Liver (tissue), 3 donors: ENCODE data around the gene EFNB1.

ENCODE experiments used
- JUND ChIP-seq, 2 donors: IDR thresholded peaks; 2 replicates each; pipeline ENCODE4 v1.6.1; 2016; ENCODE audit warnings: antibody characterized with exemption in 2 of 2
- TAF1 ChIP-seq: conservative IDR thresholded peaks from 2 replicates; pipeline ENCODE4 v1.6.1; 2016; ENCODE audit warnings: antibody characterized with exemption, mild to moderate bottlenecking
- TF ChIP-seq, protein P1 (sequence below): fragments of 150-350 bp; IDR thresholded peaks from 2 replicates; pipeline ENCODE4 v1.5.1; 2017; ENCODE audit warnings: improper control_type of control experiment, low read depth, low read length; ENCODE audit not compliant: missing input control
- TF ChIP-seq, protein P2 (sequence below): IDR thresholded peaks from 2 replicates; pipeline ENCODE4 v1.6.1; 2016; ENCODE audit warnings: antibody characterized with exemption
- donor health status: healthy.
- donor health status: healthy.

DNA sequence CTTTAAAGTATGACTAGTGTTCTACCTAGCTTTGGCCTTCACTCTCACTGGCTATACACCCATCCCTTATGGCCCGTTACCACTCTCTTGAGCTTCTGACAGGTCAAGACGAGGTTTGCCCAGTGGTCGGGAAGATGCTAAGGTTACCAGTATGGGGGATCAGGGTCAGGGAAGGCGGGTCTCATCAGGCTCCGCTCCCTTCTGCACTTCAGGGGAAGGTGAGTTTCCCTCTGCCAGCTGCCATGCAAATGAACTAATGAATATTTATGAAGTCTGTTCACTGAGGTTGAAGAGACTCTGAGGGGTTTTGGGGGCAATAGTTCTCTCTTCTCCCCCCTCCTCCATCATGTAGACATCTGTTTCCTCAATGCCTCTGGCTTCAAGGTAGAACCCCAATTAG lies 6.6 kb downstream of the EFNB1 start:
- TF ChIP-seq, protein P1, sequence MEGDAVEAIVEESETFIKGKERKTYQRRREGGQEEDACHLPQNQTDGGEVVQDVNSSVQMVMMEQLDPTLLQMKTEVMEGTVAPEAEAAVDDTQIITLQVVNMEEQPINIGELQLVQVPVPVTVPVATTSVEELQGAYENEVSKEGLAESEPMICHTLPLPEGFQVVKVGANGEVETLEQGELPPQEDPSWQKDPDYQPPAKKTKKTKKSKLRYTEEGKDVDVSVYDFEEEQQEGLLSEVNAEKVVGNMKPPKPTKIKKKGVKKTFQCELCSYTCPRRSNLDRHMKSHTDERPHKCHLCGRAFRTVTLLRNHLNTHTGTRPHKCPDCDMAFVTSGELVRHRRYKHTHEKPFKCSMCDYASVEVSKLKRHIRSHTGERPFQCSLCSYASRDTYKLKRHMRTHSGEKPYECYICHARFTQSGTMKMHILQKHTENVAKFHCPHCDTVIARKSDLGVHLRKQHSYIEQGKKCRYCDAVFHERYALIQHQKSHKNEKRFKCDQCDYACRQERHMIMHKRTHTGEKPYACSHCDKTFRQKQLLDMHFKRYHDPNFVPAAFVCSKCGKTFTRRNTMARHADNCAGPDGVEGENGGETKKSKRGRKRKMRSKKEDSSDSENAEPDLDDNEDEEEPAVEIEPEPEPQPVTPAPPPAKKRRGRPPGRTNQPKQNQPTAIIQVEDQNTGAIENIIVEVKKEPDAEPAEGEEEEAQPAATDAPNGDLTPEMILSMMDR: no peak
- TF ChIP-seq, protein P2, sequence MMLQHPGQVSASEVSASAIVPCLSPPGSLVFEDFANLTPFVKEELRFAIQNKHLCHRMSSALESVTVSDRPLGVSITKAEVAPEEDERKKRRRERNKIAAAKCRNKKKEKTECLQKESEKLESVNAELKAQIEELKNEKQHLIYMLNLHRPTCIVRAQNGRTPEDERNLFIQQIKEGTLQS: no peak
- no peak for TF ChIP-seq TAF1
- TF ChIP-seq JUND (IDR thresholded peaks at IDR 0.05): no peak
